Measurements from ENCODE around the gene RASAL3. TPM values are rescaled to one million over a fixed set of nuclear protein-coding genes. Genes with fewer than 3 reads are reported as not detected.

Gene RASAL3
- total RNA-seq, 1 experiment from 2014 or later, result 0.10 TPM

GRCh38 chr19:15461694-15462093 lies 2.6 kb downstream of the RASAL3 start:
- DNase-seq (ENCODE audit: low read depth, low spot score) (no peak), ATAC-seq (no peak)
- H3K27me3 ChIP-seq (ENCODE audit: control insufficient read depth, insufficient read depth, low read length), result no peaks in the 10 kb centered on the region
- CTCF ChIA-PET, result no interaction called here
- intact Hi-C loops (cut with micrococcal nuclease; ENCODE audit: unreplicated experiment), result no loop called here
- TF ChIP-seq REST (IDR thresholded peaks at IDR 0.05; ENCODE audit: insufficient read depth in 1 of 2, low read depth in 2 of 2, low read length in 1 of 2), result no peak
- no peak for TF ChIP-seq SIN3A (IDR thresholded peaks at IDR 0.05; ENCODE audit: borderline replicate concordance, insufficient read depth, low read depth, low read length)
- TF ChIP-seq TCF7L2 (IDR thresholded peaks at IDR 0.05; ENCODE audit: low read depth, low read length), result no peak
- TF ChIP-seq CTCF (IDR thresholded peaks at IDR 0.05), result no peak
- no peak for TF ChIP-seq POLR2AphosphoS5 (IDR thresholded peaks at IDR 0.05; ENCODE audit: low read depth, low read length)
- no peaks in the 10 kb centered on the region for H3K36me3 ChIP-seq (ENCODE audit: control insufficient read depth, insufficient read depth, low read length)
- no TSS peak for BruUV-seq (replicated peaks)
- no peaks in the 10 kb centered on the region for H3K9me3 ChIP-seq (ENCODE audit: control insufficient read depth, insufficient read depth, low read depth, low read length)
- H3K4me1 ChIP-seq (ENCODE audit: control insufficient read depth, insufficient read depth, low read length), result no peaks in the 10 kb centered on the region
- in situ Hi-C loops (cut with HindIII; ENCODE audit: low pct_unique_long_range_greater_than_20kb, low sequenced_read_pairs), result no loop called here
- POLR2A ChIA-PET, result no interaction called here
- H3K4me3 ChIP-seq (ENCODE audit: low read depth in 2 of 2, low read length in 2 of 2), result no peak overlapping the region
- no peak overlapping the region for H3K27ac ChIP-seq (ENCODE audit: low read length)

- ATAC-seq (no peak), DNase-seq (ENCODE audit: low read depth, low spot score) (no peak)
- TF ChIP-seq POLR2AphosphoS5 (IDR thresholded peaks at IDR 0.05; ENCODE audit: low read depth, low read length) (no peak), CTCF (IDR thresholded peaks at IDR 0.05) (no peak), TCF7L2 (IDR thresholded peaks at IDR 0.05; ENCODE audit: low read depth, low read length) (no peak)
- ChIA-PET POLR2A (no interaction called here), CTCF (no interaction called here)
- Histone ChIP-seq H3K27me3 (ENCODE audit: control insufficient read depth, insufficient read depth, low read length) (no peaks in the 10 kb centered on the region), H3K4me3 (ENCODE audit: low read depth in 2 of 2, low read length in 2 of 2) (no peak overlapping the region), H3K27ac (ENCODE audit: low read length) (no peak overlapping the region), H3K4me1 (ENCODE audit: control insufficient read depth, insufficient read depth, low read length) (no peaks in the 10 kb centered on the region), H3K36me3 (ENCODE audit: control insufficient read depth, insufficient read depth, low read length) (no peaks in the 10 kb centered on the region), H3K9me3 (ENCODE audit: control insufficient read depth, insufficient read depth, low read depth, low read length) (no peaks in the 10 kb centered on the region)
- intact Hi-C loops (cut with micrococcal nuclease; ENCODE audit: unreplicated experiment) (no loop called here), in situ Hi-C loops (cut with HindIII; ENCODE audit: low pct_unique_long_range_greater_than_20kb, low sequenced_read_pairs) (no loop called here)
- BruUV-seq (replicated peaks), result no TSS peak
These were observed 6.5 kb downstream of the RASAL3 start for GRCh38 chr19:15457701-15458484.

All from Panc1 (cell line).